Fibroblast of skin of back (primary cell): ENCODE data around the gene PHLDA2.

ENCODE experiments used
- DNase-seq: peaks from one replicate; pipeline ENCODE4 v3.0.0-alpha.2; 2013

Gene PHLDA2

GRCh38 chr11:2881076-2881980, 47.9 kb downstream of the PHLDA2 start:
- no peak for DNase-seq

DNA sequence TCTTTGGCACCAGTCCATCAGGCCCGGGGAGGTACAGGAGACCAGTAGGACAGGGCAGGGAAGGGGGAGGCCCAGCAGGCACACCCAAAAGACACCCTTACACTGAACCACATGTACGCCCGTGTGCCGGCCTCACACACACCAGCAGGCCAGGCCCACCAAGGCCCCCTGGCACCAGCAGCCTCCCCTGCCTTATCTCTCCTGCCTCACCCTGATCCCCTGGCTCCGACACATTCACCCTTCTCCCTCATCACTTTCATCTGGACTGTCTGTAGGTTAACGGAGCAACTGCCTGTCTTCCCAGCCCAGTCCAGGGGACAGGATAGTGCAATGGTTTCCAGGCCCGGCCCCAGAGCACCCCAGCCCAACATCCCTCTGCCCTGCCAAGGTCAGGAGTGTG, 48.6 kb downstream of the PHLDA2 start:
- DNase-seq = no peak

GRCh38 chr11:2878782-2879181, 50.4 kb downstream of the PHLDA2 start:
- no peak for DNase-seq
